HepG2 (cell line): ENCODE measurements around the gene PTPN13. TPM values are rescaled to one million over a fixed set of nuclear protein-coding genes. Genes with fewer than 3 reads are reported as not detected.

Source experiments
- ATAC-seq: fragments of 200-7000 bp; cut with Tn5 transposase; 3 replicates; pipeline ENCODE4 v1.9.1; 2020; ENCODE audit warnings: mild to moderate bottlenecking, moderate library complexity
- BruUV-seq: library from RNA; stranded (reverse); fragments of 400-500 nt; replicated peaks from 2 replicates; lab custom pipeline; 2021; lab: Mats Ljungman, UMichigan
- CTCF ChIA-PET: fragments of 300-600 bp; formaldehyde crosslinking; extraction: SDS; loops from one replicate; lab custom pipeline; 2021; ENCODE audit warnings: low total read pairs, inconsistent platforms, low intra/inter-chr PET ratio; lab: Yijun Ruan, JAX
- POLR2A ChIA-PET: fragments of 350-600 bp; sonication (Branson Sonifier 250); formaldehyde crosslinking; loops from one replicate; lab custom pipeline; 2020; ENCODE audit warnings: antibody characterized with exemption, inconsistent platforms; lab: Yijun Ruan, JAX
- DNase-seq: peaks from one replicate; pipeline ENCODE4 v3.0.0-alpha.2; 2015; ENCODE audit warnings: low spot score
- FAIRE-seq: peaks from 3 replicates; lab custom pipeline; 2011; peaks lifted over from hg19 to GRCh38; lab: Jason Lieb, UNC
- H2AFZ ChIP-seq: one replicate; pipeline ENCODE4 v1.6.1; 2011; ENCODE audit warnings: low read length, inconsistent platforms
- H3K27ac ChIP-seq: fragments of 300-600 bp; 3 replicates; pipeline ENCODE4 v1.8.0; 2011; ENCODE audit warnings: mixed run types, mild to moderate bottlenecking, mixed read lengths, low read length, inconsistent platforms; ENCODE audit not compliant: insufficient read depth; ENCODE audit errors: extremely low read length
- H3K27me3 ChIP-seq, 2 experiments: fragments of 200-600 bp in 1 of 2; 2 replicates in 1 of 2; 3 replicates in 1 of 2; pipeline versions ENCODE4 v1.6.0 to v1.8.0; 2011; ENCODE audit warnings: low read length in 2 of 2, mild to moderate bottlenecking in 2 of 2, moderate library complexity in 2 of 2, inconsistent platforms in 1 of 2; ENCODE audit not compliant: insufficient read depth in 2 of 2, control insufficient read depth in 1 of 2
- H3K36me3 ChIP-seq, 2 experiments: fragments of 200-600 bp in 1 of 2; replicated peaks in 1 of 2; 2 replicates in 1 of 2; 3 replicates in 1 of 2; pipeline versions ENCODE4 v1.5.1 to v1.8.0; 2011; ENCODE audit warnings: low read length in 2 of 2, inconsistent platforms in 1 of 2; ENCODE audit not compliant: insufficient read depth in 2 of 2, control insufficient read depth in 1 of 2
- H3K4me1 ChIP-seq: 2 replicates; pipeline ENCODE4 v1.5.1; 2012; ENCODE audit warnings: low read length, inconsistent platforms; ENCODE audit not compliant: insufficient read depth
- H3K4me2 ChIP-seq: 2 replicates; pipeline ENCODE4 v1.6.0; 2011; ENCODE audit warnings: low read depth, low read length, inconsistent platforms
- H3K4me3 ChIP-seq, 3 experiments: fragments of 200-600 bp in 1 of 3; sonication (generic), shearing (Covaris generic) in 1 of 3; replicated peaks in 1 of 3; 2 replicates each; pipeline ENCODE4 v1.5.1; 2011 to 2016; ENCODE audit warnings: low read length in 3 of 3, inconsistent platforms in 2 of 3, low read depth in 2 of 3, mild to moderate bottlenecking in 2 of 3, control low read depth in 1 of 3, mixed read lengths in 1 of 3; ENCODE audit not compliant: insufficient read depth in 1 of 3
- H3K79me2 ChIP-seq: one replicate; pipeline ENCODE4 v1.6.1; 2011; ENCODE audit warnings: low read length, inconsistent platforms; ENCODE audit not compliant: insufficient read depth
- H3K9ac ChIP-seq: 2 replicates; pipeline ENCODE4 v1.6.0; 2011; ENCODE audit warnings: mild to moderate bottlenecking, low read depth, low read length, inconsistent platforms; ENCODE audit not compliant: insufficient read depth
- H3K9me3 ChIP-seq: 2 replicates; pipeline ENCODE4 v1.5.1; 2012; ENCODE audit warnings: mild to moderate bottlenecking, low read length
- H4K20me1 ChIP-seq: 2 replicates; pipeline ENCODE4 v1.6.0; 2011; ENCODE audit warnings: inconsistent platforms, mild to moderate bottlenecking, low read length, moderate library complexity; ENCODE audit not compliant: insufficient read depth
- AKAP8 ChIP-seq: sonication (generic); formaldehyde crosslinking; IDR thresholded peaks from 2 replicates; pipeline ENCODE4 v1.5.1; 2020; ENCODE audit warnings: mild to moderate bottlenecking, missing genetic modification reagents
- ARID5B ChIP-seq: IDR thresholded peaks from 2 replicates; pipeline ENCODE4 v1.4.0; 2020; ENCODE audit warnings: mild to moderate bottlenecking, missing genetic modification reagents
- BCL6 ChIP-seq: IDR thresholded peaks from 2 replicates; pipeline ENCODE4 v1.6.1; 2016; ENCODE audit warnings: missing genetic modification reagents, missing compliant biosample characterization
- CEBPG ChIP-seq: IDR thresholded peaks from 2 replicates; pipeline ENCODE4 v1.6.1; 2016
- DBP ChIP-seq: sonication (generic); formaldehyde crosslinking; IDR thresholded peaks from 2 replicates; pipeline ENCODE4 v1.4.0; 2020; ENCODE audit warnings: missing genetic modification reagents; ENCODE audit errors: not compliant biosample characterization
- IKZF4 ChIP-seq: sonication (generic); formaldehyde crosslinking; IDR thresholded peaks from 2 replicates; pipeline ENCODE4 v1.5.1; 2020; ENCODE audit warnings: borderline replicate concordance, mild to moderate bottlenecking, low read depth, missing genetic modification reagents; ENCODE audit errors: not compliant biosample characterization
- KDM5A ChIP-seq: fragments of 200-600 bp; sonication (generic); IDR thresholded peaks from 2 replicates; pipeline ENCODE4 v1.7.0; 2018; ENCODE audit warnings: antibody characterized with exemption, mild to moderate bottlenecking, low read length, borderline replicate concordance
- KDM5B ChIP-seq: sonication (generic); formaldehyde crosslinking; IDR thresholded peaks from 2 replicates; pipeline ENCODE4 v1.4.0; 2020; ENCODE audit warnings: missing genetic modification reagents, mild to moderate bottlenecking, borderline replicate concordance
- MAF1 ChIP-seq: sonication (generic); formaldehyde crosslinking; IDR thresholded peaks from 2 replicates; pipeline ENCODE4 v1.5.0; 2020; ENCODE audit warnings: missing genetic modification reagents, borderline replicate concordance
- ZNF329 ChIP-seq: sonication (generic); formaldehyde crosslinking; IDR thresholded peaks from 2 replicates; pipeline ENCODE4 v1.9.0; 2021; ENCODE audit warnings: low read depth, mild to moderate bottlenecking, missing genetic modification reagents
- ZNF570 ChIP-seq: sonication (generic); formaldehyde crosslinking; IDR thresholded peaks from 2 replicates; pipeline ENCODE4 v1.4.0; 2020; ENCODE audit warnings: mild to moderate bottlenecking, missing genetic modification reagents, borderline replicate concordance
- ZNF776 ChIP-seq: sonication (generic); formaldehyde crosslinking; IDR thresholded peaks from 2 replicates; pipeline ENCODE4 v1.4.0; 2020; ENCODE audit warnings: mild to moderate bottlenecking, missing genetic modification reagents
- WGBS: methylation state at CpG from one replicate; pipeline ENCODE4 v1.1.6; 2017; ENCODE audit warnings: low lambda C conversion rate; 5-methylcytosine and 5-hydroxymethylcytosine counted together
- in situ Hi-C: cut with HindIII; loops from 2 replicates; pipeline ENCODE4 v1.10.0; 2017; ENCODE audit warnings: low pct_unique_long_range_greater_than_20kb; ENCODE audit not compliant: extremely low pct_ligation_motif_present
- intact Hi-C: fragments of 100-400 bp; cut with micrococcal nuclease; formaldehyde crosslinking; loops from one replicate; pipeline ENCODE4 v1.10.0; 2022; ENCODE audit not compliant: unreplicated experiment
- polyA plus RNA-seq, 8 experiments: library from polyadenylated mRNA; depleted of rRNA in 3 of 8; stranded (reverse) in 7 of 8; unstranded in 1 of 8; fragments of >200 nt; fragmentation: Illumina TruSeq in 4 of 8; extraction: Trizol in 4 of 8; gene quantifications; 2 replicates each; pipeline versions ENCODE4 v1.2.1 to v1.2.3, GENCODE V29; 2011 to 2016; ENCODE audit warnings: low read depth in 4 of 8, missing spikeins in 1 of 8, mixed read lengths in 1 of 8; ENCODE audit not compliant: insufficient read depth in 1 of 8
- total RNA-seq, 5 experiments: library from RNA; depleted of rRNA; stranded (reverse); fragments of >200 nt; fragmentation: Illumina TruSeq; extraction: Trizol; gene quantifications; 2 replicates each; pipeline ENCODE4 v1.2.3, GENCODE V29; 2016; ENCODE audit warnings: low read depth in 1 of 5

PTPN13 gene
- total and polyA plus RNA-seq, 2 of the 13 experiments (the other 11 are each of a cell fraction or from before 2014, with no cell fraction given) = not detected

GRCh38 chr4:86587381-86588140 lies 6.6 kb upstream of the PTPN13 start (continued):
- TF ChIP-seq KDM5A = no peak
- no peak for TF ChIP-seq IKZF4 (CRISPR knock-in tag)
- TF ChIP-seq AKAP8 = no peak
- TF ChIP-seq ZNF570 = no peak
- TF ChIP-seq ARID5B (CRISPR knock-in tag) = no peak
- no peak for TF ChIP-seq ZNF776 (CRISPR knock-in tag)

- ChIA-PET POLR2A (no interaction called here), CTCF (no interaction called here)
- H3K9ac ChIP-seq = no peak overlapping the region
These were observed 1.4 kb upstream of the PTPN13 start for GRCh38 chr4:86592553-86593249.

More at GRCh38 chr4:86592553-86593249, 1.4 kb upstream of the PTPN13 start:
- no peak for TF ChIP-seq KDM5B (CRISPR knock-in tag)
- no peak for TF ChIP-seq MAF1 (CRISPR knock-in tag)
- TF ChIP-seq ZNF329 (CRISPR knock-in tag) = no peak
- TF ChIP-seq CEBPG (CRISPR knock-in tag) = no peak
- no peak for TF ChIP-seq DBP
- no peak for TF ChIP-seq BCL6 (CRISPR knock-in tag)
- DNase-seq (no peak), ATAC-seq (no peak), FAIRE-seq (no peak)
- Histone ChIP-seq H4K20me1 (no peaks in the 10 kb centered on the region), H2AFZ (no peak overlapping the region), H3K4me1 (no peaks in the 10 kb centered on the region), H3K27ac (no peak overlapping the region), H3K4me2 (no peak overlapping the region), H3K79me2 (no peaks in the 10 kb centered on the region), H3K9me3 (no peaks in the 10 kb centered on the region), H3K27me3 (peaks cover 0 to 23% of the 10 kb centered on the region in 2 experiments; a peak in 3 of 5 replicates), H3K4me3 (no peak overlapping the region), H3K36me3 (no peaks in the 10 kb centered on the region)
- no TSS peak for BruUV-seq
- in situ Hi-C loops = no loop called here
- 48% methylated on average over 3 of the region's 3 CpGs for WGBS
- intact Hi-C loops = no loop called here
